GM19324 (cell line): ENCODE results near the gene MYL12B.

Experiments used
- ATAC-seq: cut with Tn5 transposase; IDR thresholded peaks from one replicate; pipeline ENCODE4 v1.9.1; 2021; ENCODE audit warnings: mild to moderate bottlenecking, moderate library complexity; ENCODE audit not compliant: unreplicated experiment, low FRiP score

The MYL12B gene

GRCh38 chr18:3234457-3234856 is 27.5 kb upstream of the MYL12B start:
- no peak for ATAC-seq

DNA sequence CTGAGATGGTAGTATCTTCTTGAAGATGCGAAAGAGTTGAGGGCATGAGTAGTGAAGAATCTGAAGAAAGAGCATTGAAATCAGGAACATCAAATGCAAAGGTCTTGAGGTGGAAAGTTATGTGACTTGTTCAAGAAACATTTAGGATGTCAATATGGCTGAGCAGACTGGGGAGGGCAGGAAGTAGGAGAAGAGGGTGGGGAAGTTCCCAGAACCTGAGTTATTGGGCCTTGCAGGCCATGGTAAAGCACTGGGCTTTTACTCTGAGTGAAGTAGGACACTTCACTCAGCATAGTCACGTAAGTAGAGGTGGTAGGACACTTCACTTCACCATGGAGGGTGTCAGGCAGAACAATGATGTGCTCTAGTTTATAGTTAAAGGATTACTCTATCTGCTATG is 26.1 kb upstream of the MYL12B start:
- ATAC-seq = no peak

GRCh38 chr18:3236470-3236869 is 25.5 kb upstream of the MYL12B start:
- ATAC-seq = no peak

GRCh38 chr18:3238742-3239141 is 23.2 kb upstream of the MYL12B start:
- ATAC-seq = no peak

GRCh38 chr18:3245185-3245564 is 16.8 kb upstream of the MYL12B start:
- ATAC-seq = no peak

- ATAC-seq = peak; percentile 45
Measured at GRCh38 chr18:3245853-3246634, 15.9 kb upstream of the MYL12B start.

DNA sequence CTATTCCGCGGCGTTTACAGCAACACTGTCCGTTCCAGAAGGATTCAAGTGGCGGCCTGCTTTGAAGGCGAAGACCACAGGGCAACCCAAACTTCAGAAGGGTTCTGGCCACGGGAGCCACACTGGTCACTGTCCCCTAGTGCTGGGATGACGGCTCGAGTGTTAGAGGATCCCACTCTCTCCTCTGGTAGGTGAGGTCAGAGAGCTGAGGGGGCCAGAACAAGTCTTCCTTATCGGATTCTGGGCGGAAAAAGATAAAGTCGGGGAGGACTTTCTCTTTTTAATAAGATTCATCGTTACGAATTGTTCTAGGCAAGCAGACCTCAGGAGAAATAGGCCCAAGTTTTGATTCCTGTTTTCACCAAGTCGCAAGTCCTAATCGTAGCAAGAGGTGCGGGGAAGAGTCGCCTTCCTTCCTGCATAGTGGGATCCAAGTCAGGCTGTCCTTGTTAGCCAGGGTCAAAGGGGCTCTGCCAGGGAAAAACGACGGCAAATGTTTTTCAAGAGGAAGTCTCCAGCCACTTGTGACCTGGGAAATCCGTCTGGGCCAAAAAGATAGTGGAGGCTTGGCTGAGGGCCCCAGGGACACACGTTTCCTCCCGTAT is 15.2 kb upstream of the MYL12B start:
- ATAC-seq = peak; percentile 5

- ATAC-seq = peak; percentile 88
Measured at GRCh38 chr18:3247240-3248061, 14.5 kb upstream of the MYL12B start, which contains the start of gene MYL12A. Gene MYL12A (plus strand): TSS chr18:3247801. CDS start chr18:3253248, 5,447 bp downstream.

DNA sequence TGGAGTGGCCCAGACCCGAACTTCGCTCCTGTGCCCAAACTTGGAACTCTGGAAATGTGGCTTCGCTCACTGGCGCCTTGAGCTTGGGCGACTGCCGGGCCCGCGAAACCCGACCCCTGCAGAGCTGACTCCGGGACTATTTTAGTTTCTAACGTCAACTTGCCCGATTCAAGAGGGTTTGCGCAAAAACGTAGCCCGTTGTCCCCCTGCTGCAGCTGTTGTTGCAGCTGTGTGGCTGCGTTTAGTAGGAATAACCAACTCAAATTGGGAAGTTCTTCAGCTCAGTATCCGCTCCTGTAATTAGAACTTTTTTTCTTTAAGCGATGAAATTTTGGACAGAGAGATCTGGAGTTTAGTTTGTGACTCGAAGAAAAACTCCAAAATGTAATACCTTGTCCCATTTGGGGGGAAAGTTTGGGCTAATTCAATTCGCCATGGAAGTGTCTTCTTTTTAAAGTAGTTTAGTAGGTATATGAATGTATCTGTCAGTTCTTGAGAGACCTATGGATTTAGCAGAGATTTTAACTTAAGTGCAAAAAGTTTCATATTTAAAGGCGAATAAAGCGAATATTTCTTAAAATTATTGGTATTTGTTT is 13.8 kb upstream of the MYL12B start:
- ATAC-seq = no peak

DNA sequence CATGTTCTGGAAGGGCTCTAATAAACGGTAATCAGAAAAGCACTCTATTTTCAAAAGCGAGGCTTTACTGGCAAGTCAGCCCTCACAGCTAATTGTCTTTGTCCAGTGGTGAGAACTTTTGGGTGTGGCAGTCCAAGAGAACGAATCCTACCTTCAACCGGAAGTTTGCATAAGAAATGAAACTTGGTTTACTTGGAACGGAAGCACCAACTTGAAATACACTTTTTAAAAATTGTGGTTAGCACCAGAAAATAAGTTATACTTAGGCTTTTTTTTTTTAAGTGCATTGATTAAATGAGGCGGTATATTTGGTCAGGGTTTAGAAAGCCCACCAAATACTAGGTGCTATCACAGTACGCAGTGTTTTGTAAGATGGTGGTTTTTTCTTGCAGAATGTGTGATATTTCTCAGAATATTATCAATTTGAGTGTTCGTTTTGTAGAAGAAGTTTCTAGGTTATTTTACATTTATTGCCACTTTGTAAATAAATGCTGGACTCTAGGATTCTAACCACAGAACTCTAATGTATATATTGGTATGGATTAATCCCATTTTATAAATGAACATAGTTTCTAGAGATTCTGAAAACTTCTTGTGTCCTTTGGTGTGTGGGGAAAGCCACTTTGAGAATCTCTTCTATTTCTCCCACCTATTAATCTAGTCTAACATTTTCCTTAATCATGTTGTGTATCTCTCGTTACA is 13.1 kb upstream of the MYL12B start:
- ATAC-seq = no peak

DNA sequence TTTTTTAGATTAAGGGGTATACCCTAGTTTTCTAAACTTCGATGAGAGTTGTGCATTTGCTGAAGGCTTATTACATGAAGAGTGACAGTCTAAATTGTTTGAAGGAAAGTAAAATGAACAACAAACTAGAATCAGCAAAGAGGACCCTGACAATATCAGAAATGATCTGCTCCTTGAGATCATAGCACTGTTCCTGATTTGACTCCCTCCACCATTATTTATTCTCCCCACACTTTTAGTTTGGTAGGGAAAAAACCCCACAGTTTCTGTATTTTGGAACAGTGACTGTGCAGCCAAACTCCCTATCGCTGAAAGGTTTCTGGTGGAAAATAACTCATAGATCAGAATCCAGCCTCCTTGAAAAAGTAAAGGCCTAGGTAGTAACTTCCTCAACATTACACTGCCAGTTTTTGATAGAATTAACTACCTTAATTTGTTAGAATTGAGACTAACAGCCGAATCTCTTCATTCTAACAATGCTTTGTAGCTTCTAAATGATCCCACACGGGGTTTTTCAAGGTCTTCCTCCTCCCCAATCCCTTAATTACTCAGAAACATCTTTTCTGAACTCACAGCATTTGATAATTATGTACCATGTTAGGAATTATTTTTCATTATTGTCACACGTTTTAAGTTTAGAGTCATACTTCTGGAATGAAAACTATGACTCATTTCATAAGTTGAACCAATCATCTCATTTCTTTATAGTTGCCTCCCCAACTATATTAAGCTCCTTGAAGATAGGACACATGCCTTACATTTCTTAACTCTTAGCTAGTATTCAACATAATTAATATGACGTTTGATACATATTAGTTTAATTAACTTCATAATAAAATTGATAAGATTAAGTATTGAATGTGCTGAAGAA is 11.5 kb upstream of the MYL12B start:
- ATAC-seq = no peak

DNA sequence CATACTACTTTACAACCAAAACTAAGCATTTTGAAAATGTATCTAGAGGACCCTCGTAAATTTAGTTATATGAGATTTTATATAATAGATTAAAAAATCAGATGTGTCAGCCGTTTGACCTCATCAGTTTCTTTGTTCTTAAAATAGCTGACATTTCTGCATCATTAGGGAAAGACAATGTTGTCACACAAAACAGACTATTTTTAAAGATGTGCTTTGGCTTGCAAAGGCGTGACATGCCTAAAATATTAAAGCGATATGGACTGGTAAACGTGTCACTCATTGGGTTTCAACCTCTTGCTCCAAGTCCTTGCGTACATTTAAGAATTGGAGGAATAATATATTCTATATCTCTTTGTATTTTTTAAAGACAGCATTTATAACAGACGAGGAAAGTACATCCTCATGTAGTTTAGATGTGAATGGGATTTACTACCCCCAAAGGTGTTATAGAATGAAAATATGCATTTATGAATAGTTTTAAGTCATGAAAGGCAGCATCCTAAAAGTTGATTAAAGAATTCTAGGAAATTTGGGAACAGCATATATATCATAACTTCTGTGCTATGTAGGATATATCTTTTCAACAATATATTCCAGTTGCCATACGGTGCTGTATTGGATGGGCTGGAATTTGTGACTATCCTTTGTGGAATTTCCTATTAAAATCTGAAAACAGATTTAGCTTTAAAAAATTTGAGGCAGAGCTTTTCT is 10.5 kb upstream of the MYL12B start:
- no peak for ATAC-seq

GRCh38 chr18:3251963-3252277 is 10.0 kb upstream of the MYL12B start:
- no peak for ATAC-seq

DNA sequence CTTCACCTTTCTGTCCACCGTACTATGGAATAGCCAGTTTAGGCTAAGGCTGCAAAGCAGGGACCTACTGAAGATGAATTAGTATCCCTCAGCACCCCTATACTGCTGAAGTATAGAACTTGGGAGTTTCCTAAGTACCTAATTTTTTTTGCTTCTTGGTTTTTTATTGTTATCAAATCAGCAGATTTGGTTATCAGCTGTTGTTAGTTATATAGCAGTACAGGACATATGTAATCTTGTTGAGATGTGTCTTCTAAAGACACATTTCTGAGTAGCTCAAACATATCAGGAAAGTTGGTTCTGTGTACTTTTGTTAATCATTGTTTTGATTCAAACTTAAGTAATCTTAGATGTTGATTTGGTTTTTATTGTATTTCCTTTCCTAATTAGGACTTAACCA is 9.1 kb upstream of the MYL12B start:
- ATAC-seq = no peak

DNA sequence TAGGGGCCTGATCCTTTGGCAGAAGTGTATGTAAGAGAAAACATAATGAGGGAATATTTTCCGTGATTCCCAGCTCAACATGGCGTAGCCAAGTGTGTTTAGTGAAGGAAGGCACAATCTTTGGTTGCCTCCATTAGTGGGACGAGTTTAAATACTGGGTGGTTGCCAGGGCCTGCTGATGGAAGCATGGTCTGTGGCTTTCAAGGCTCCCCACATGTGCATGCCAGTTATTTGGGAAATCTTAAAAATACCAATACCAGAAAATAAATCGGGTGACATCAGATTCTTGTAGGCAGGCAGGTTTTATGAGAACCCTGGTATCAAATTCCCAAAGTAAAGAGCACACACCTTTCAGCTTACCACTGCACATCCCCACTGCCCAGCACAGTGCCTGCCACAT is 7.2 kb upstream of the MYL12B start:
- ATAC-seq = no peak

DNA sequence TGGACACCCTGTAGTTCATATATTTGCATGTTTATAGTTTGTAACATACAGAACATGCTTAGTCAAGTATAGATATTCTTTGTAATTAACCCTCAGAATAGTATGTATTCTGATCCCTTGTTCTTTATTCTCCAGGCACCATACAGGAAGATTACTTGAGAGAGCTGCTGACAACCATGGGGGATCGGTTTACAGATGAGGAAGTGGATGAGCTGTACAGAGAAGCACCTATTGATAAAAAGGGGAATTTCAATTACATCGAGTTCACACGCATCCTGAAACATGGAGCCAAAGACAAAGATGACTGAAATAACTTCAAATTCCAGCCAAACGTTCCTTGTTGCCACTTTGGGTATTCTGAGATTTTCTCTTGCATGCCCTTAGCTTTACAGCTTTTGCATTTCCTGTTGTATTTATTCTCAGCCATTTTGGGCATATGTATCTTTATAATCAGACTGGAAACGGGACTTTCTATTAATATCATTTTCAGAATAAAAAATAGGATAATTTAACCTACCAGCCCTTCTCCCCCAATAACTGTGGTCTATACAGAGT is 6.2 kb upstream of the MYL12B start:
- no peak for ATAC-seq

DNA sequence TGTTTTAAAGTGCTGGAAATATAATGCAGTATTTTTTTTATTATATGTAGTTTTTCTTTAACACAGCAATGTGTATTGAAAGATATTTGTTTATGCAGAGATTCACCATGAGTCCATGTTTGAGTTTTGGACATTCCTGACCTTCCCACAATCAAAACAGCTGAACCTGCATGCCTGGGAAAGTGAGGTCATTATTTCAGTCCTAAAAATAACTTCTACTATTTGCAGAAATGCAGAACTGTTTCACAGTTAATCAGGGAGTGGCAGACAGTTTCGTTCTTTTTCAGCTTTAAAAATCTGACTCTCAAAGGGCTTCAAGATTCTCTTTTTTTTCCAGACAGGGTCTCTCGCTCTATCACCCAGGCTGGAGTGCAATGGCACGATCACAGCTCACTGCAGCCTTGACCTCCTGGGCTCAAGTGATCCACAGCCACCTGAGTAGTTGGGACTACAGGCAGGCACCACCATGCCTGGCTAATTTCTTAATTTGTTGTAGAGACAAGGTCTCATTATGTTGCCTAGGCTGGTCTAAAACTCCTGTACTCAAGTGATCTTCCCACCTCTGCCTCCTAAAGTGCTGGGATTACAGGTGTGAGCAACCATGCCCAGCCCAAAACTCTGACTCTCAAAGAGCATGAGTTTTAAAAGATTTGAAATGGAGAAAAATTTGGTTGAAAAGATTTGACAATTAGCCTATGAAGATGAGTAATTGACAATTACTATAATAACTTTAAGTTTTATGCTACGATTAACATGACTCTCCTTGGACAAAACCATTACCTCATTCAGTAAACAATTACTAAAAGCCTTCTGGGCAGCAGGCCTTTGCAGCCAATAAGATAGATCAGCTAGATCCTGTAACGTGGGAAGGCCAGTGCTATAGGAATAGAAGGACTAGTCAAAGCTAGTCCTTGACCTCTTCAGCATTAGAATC is 5.0 kb upstream of the MYL12B start:
- ATAC-seq = no peak
